CD4-positive, alpha-beta T cell treated with Interleukin-4 for 1 hour (primary cell): ENCODE data around the gene SPATC1L.

Experiments
- DNase-seq, 2 donors: peaks; one replicate each; pipeline ENCODE4 v3.0.0-alpha.2; 2020 to 2022

The SPATC1L gene

DNA sequence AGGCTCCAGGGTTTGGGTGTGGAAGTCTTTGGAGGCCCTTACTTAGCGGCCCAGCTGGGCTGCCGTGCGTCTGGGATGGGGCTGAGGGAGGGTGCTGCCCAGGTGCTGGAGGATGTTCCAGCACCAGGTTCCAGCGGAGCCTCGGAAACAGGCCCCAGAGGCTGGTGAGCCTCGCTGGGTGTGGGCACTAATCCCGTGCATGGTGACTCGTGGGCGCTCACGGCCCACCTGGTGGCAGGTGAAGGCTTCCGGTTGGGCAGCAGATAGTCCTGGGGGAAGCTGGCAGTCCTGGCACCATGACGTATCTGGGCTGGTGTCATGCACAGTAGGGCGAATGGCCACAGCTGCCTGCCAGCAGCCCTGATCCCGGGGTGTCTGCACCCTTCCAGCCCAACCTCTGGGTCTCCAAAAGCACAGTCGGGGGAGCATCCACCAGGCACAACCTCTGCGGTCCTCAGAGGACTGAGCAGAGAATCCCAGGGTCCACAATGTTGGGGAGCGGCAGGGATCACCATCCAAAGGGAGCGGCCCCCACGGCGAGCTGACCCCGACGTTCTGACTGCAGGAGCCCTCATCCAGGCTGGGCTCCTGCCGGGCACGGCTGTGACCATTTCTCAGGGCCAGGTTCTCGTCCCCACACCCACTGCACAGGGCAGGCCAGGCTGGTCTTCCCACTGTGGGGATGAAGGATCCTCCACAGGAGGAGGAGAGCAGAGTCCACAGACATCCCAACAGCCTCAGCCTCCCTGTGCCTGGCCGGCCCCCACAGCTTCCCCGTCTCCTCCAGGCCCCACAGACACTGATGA lies 54.2 kb downstream of the SPATC1L start:
- DNase-seq, result no peak

DNA sequence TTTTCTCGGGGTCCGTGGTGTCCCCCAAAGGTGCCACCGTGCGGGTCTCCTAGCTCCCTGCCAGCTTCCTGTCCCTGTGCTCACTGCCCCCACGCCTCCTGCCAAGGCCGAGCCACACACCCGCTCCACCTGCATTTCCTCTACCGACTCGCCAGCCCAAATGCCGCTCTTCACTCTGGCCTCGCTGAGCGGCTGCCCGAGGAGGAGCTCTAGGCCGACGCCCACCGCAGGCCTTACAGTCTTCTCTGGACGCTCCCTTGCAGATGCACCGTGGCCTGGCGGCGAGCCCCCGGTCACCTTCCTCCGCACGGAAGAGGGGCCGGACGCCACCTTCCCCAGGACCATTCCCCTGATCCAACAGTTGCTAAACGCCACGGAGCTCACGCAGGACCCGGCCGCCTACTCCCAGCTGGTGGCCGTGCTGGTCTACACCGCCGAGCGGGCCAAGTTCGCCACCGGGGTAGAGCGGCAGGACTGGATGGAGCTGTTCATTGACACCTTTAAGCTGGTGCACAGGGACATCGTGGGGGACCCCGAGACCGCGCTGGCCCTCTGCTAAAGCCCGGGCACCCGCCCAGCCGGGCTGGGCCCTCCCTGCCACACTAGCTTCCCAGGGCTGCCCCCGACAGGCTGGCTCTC lies 55.2 kb downstream of the SPATC1L start:
- DNase-seq, result no peak

GRCh38 chr21:46128106-46128932 lies 55.9 kb downstream of the SPATC1L start:
- DNase-seq, result no peak

GRCh38 chr21:46127239-46128105 lies 56.8 kb downstream of the SPATC1L start:
- DNase-seq, result no peak

GRCh38 chr21:46126309-46127238 lies 57.7 kb downstream of the SPATC1L start:
- DNase-seq, result no peak

DNA sequence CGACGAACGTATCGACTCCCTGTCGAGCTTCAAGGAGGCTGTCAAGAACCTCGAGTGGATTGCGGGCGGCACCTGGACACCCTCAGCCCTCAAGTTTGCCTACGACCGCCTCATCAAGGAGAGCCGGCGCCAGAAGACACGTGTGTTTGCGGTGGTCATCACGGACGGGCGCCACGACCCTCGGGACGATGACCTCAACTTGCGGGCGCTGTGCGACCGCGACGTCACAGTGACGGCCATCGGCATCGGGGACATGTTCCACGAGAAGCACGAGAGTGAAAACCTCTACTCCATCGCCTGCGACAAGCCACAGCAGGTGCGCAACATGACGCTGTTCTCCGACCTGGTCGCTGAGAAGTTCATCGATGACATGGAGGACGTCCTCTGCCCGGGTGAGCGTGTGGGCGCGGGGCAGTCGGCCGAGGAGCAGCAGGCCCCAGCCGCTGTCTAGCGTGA lies 58.4 kb downstream of the SPATC1L start:
- DNase-seq, result no peak

- DNase-seq, result no peak
Observed at GRCh38 chr21:46124926-46125845, 59.1 kb downstream of the SPATC1L start.

DNA sequence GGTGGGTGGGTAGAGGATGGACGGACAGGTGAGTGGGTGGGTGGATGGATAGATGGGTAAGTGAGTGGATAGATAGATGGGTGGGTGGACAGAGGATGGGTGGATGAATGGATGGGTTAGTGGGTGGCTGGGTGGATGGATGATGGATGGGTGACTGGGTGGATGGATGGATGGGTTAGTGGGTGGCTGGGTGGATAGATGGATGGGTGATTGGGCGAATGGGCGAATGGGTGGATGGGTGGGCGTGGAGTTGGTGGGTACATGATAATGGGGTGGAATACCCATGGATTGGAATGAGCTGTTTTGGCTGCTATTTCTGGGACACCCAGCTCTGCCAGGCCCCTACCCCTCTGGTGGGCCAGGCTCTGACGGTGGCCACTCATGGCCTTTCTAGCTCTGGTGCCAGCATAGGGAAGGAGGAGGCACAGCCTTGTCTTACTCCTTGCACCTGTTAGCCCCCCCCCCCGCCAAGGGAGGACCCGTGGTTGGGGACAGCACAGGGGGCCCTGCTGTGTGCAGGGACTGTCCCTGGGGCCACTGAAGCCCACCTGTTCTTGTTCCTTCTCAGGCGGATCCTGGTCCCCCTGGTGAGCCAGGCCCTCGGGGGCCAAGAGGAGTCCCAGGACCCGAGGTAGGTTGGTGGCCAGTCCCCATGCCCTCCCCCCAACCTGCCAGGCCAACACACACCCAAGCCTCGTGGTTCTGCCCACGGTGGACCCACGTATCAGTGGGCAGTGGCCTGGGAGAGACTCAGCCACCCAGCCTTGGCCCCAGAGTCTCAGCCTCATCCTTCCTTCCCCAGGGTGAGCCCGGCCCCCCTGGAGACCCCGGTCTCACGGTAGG lies 60.0 kb downstream of the SPATC1L start:
- no peak for DNase-seq

- no peak for DNase-seq
Observed at GRCh38 chr21:46122758-46123683, 61.2 kb downstream of the SPATC1L start.

- no peak for DNase-seq
Observed at GRCh38 chr21:46122237-46122671, 62.0 kb downstream of the SPATC1L start.

GRCh38 chr21:46121286-46122221 lies 62.7 kb downstream of the SPATC1L start:
- no peak for DNase-seq

GRCh38 chr21:46120301-46121285 lies 63.7 kb downstream of the SPATC1L start:
- no peak for DNase-seq

GRCh38 chr21:46119637-46120271 lies 64.5 kb downstream of the SPATC1L start:
- no peak for DNase-seq

- DNase-seq, result no peak
Observed at GRCh38 chr21:46119144-46119636, 65.1 kb downstream of the SPATC1L start.
